HEK293 (cell line): Measurements from ENCODE around the gene MOB2.

Experiments
- CTCF ChIA-PET: fragments of 350-600 bp; formaldehyde crosslinking; extraction: SDS; loops from one replicate; lab custom pipeline; 2021; ENCODE audit warnings: antibody characterized with exemption; lab: Yijun Ruan, JAX
- POLR2A ChIA-PET: fragments of 300-600 bp; formaldehyde crosslinking; extraction: SDS; loops from one replicate; lab custom pipeline; 2020; ENCODE audit warnings: antibody characterized with exemption, inconsistent platforms; lab: Yijun Ruan, JAX
- H3K27ac ChIP-seq: fragments of 200-500 bp; sonication (Bioruptor generic); 2 replicates; pipeline ENCODE4 v1.5.1; 2014; ENCODE audit warnings: low read depth, low read length, control low read depth, inconsistent platforms; ENCODE audit errors: extremely low read depth
- H3K36me3 ChIP-seq, 2 experiments: fragments of 200-500 bp in 1 of 2; sonication (Bioruptor generic) in 1 of 2; 1 replicate in 1 of 2; 2 replicates in 1 of 2; pipeline ENCODE4 v1.5.1; 2014 to 2017; ENCODE audit warnings: inconsistent platforms in 2 of 2, low read length in 2 of 2; ENCODE audit not compliant: control insufficient read depth in 2 of 2, insufficient read depth in 1 of 2
- H3K4me1 ChIP-seq: fragments of 200-500 bp; sonication (Bioruptor generic); 2 replicates; pipeline ENCODE4 v1.5.1; 2014; ENCODE audit warnings: mild to moderate bottlenecking, low read length, inconsistent platforms; ENCODE audit not compliant: control insufficient read depth, insufficient read depth
- H3K4me3 ChIP-seq: 2 replicates; pipeline ENCODE4 v1.5.1; 2011; ENCODE audit warnings: low read depth, mild to moderate bottlenecking, control low read depth, low read length, moderate library complexity
- H3K9me3 ChIP-seq: fragments of 200-500 bp; sonication (Bioruptor generic); 2 replicates; pipeline ENCODE4 v1.5.1; 2014; ENCODE audit warnings: low read depth, low read length, inconsistent platforms; ENCODE audit not compliant: control insufficient read depth, insufficient read depth
- ATF2 ChIP-seq: fragments of 450-650 bp; formaldehyde crosslinking; IDR thresholded peaks from 2 replicates; pipeline ENCODE4 v1.5.1; 2016; ENCODE audit warnings: missing biosample characterization, missing genetic modification characterization, low read depth
- MEIS1 ChIP-seq: sonication (generic); formaldehyde crosslinking; IDR thresholded peaks from 2 replicates; pipeline ENCODE4 v1.8.1; 2022; ENCODE audit warnings: missing genetic modification reagents, mild to moderate bottlenecking, borderline replicate concordance
- OSR2 ChIP-seq: fragments of 450-650 bp; formaldehyde crosslinking; IDR thresholded peaks from 2 replicates; pipeline ENCODE4 v1.5.1; 2016; ENCODE audit warnings: missing biosample characterization, missing genetic modification characterization
- PRDM1 ChIP-seq: fragments of 450-650 bp; formaldehyde crosslinking; IDR thresholded peaks from 2 replicates; pipeline ENCODE4; 2016; ENCODE audit warnings: missing biosample characterization, missing genetic modification characterization
- SP7 ChIP-seq: fragments of 450-650 bp; formaldehyde crosslinking; IDR thresholded peaks from 2 replicates; pipeline ENCODE4 v1.5.1; 2016; ENCODE audit warnings: missing biosample characterization, missing genetic modification characterization
- YY2 ChIP-seq: fragments of 450-650 bp; formaldehyde crosslinking; IDR thresholded peaks from 2 replicates; pipeline ENCODE4 v1.5.1; 2016; ENCODE audit warnings: missing biosample characterization, missing genetic modification characterization
- ZBTB48 ChIP-seq: fragments of 450-650 bp; formaldehyde crosslinking; IDR thresholded peaks from 2 replicates; pipeline ENCODE4 v1.5.1; 2016; ENCODE audit warnings: missing biosample characterization, missing genetic modification characterization
- ZBTB49 ChIP-seq: fragments of 450-650 bp; formaldehyde crosslinking; IDR thresholded peaks from 2 replicates; pipeline ENCODE4 v1.5.1; 2016; ENCODE audit warnings: missing biosample characterization, missing genetic modification characterization, low read depth
- ZIC2 ChIP-seq: fragments of 450-650 bp; formaldehyde crosslinking; IDR thresholded peaks from 2 replicates; pipeline ENCODE4 v1.5.1; 2016; ENCODE audit warnings: missing biosample characterization, missing genetic modification characterization
- ZNF239 ChIP-seq: fragments of 450-650 bp; formaldehyde crosslinking; IDR thresholded peaks from 2 replicates; pipeline ENCODE4 v1.5.1; 2016; ENCODE audit warnings: missing biosample characterization, missing genetic modification characterization
- ZNF354C ChIP-seq: fragments of 450-650 bp; formaldehyde crosslinking; IDR thresholded peaks from 2 replicates; pipeline ENCODE4 v1.5.1; 2016; ENCODE audit warnings: missing biosample characterization, missing genetic modification characterization, low read depth, borderline replicate concordance
- ZNF426 ChIP-seq: fragments of 450-650 bp; formaldehyde crosslinking; IDR thresholded peaks from 2 replicates; pipeline ENCODE4 v1.5.1; 2017; ENCODE audit warnings: missing biosample characterization, missing genetic modification characterization, mild to moderate bottlenecking, inconsistent platforms, moderate library complexity
- ZNF513 ChIP-seq: fragments of 450-650 bp; IDR thresholded peaks from 2 replicates; pipeline ENCODE4 v1.5.1; 2018; ENCODE audit warnings: missing biosample characterization, missing genetic modification characterization
- ZNF521 ChIP-seq: fragments of 450-650 bp; formaldehyde crosslinking; IDR thresholded peaks from 2 replicates; pipeline ENCODE4 v1.5.1; 2017; ENCODE audit warnings: missing biosample characterization, mild to moderate bottlenecking, missing genetic modification characterization
- ZNF585B ChIP-seq: fragments of 450-650 bp; formaldehyde crosslinking; IDR thresholded peaks from 2 replicates; pipeline ENCODE4 v1.5.1; 2016; ENCODE audit warnings: missing biosample characterization, missing genetic modification characterization
- ZNF610 ChIP-seq: fragments of 450-650 bp; formaldehyde crosslinking; IDR thresholded peaks from 2 replicates; pipeline ENCODE4 v1.5.1; 2016; ENCODE audit warnings: missing biosample characterization, missing genetic modification characterization, borderline replicate concordance
- ZNF776 ChIP-seq: fragments of 450-650 bp; formaldehyde crosslinking; IDR thresholded peaks from 2 replicates; pipeline ENCODE4 v1.5.0; 2017; ENCODE audit warnings: missing biosample characterization, missing genetic modification characterization, borderline replicate concordance
- ZSCAN16 ChIP-seq: fragments of 450-650 bp; formaldehyde crosslinking; IDR thresholded peaks from 2 replicates; pipeline ENCODE4 v1.5.1; 2016; ENCODE audit warnings: missing biosample characterization, missing genetic modification characterization
- TF ChIP-seq, protein P1 (sequence below): fragments of 450-650 bp; formaldehyde crosslinking; IDR thresholded peaks from 2 replicates; pipeline ENCODE4 v1.5.1; 2016; ENCODE audit warnings: missing biosample characterization, missing genetic modification characterization, borderline replicate concordance
- TF ChIP-seq, protein P2 (sequence below): fragments of 450-650 bp; formaldehyde crosslinking; IDR thresholded peaks from 2 replicates; pipeline ENCODE4 v1.5.1; 2016; ENCODE audit warnings: missing biosample characterization, missing genetic modification characterization
- TF ChIP-seq, protein P3 (sequence below): fragments of 450-650 bp; formaldehyde crosslinking; IDR thresholded peaks from 2 replicates; pipeline ENCODE4 v1.5.1; 2016; ENCODE audit warnings: missing biosample characterization, missing genetic modification characterization
- TF ChIP-seq, protein P4 (sequence below): fragments of 450-650 bp; formaldehyde crosslinking; IDR thresholded peaks from 2 replicates; pipeline ENCODE4 v1.5.1; 2016; ENCODE audit warnings: missing biosample characterization, missing genetic modification characterization

The MOB2 gene

DNA sequence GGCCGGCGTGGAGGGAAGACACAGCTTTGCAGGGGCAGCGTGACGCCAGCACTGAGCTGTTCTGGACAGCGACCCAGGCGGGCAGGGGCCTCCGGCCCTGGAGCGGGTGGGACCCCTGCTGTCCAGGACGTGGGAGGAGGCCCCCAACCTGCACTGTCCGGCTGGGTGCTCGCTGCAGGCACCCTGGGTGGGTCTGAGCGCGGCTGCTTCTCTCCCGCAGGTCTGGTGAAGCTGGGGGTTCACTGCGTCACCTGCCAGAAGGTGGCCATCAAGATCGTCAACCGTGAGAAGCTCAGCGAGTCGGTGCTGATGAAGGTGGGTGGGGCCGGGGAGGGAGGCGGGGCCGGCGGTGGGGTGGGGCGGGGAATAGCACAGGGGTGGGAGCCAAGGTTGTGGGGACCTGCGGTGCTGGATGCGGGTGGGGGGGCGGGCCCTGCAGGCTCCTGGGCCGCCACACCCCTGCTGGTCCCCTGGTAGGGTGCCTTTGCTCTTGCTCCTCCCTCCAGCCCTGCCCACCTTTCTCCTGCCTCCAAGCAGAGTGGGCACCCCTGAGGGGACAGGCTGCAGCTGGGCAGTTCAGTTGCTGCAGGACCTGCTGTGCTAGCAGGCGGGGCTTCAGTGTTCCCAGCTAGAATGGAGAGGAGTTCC lies 50.6 kb downstream of the MOB2 start:
- CTCF ChIA-PET: no interaction called here
- Histone ChIP-seq H3K9me3 (no peaks in the 10 kb centered on the region), H3K36me3 (peaks cover 0 to 11% of the 10 kb centered on the region in 2 experiments; a peak in 1 of 3 replicates), H3K4me3 (no peak overlapping the region), H3K27ac (no peak overlapping the region), H3K4me1 (no peaks in the 10 kb centered on the region)
- POLR2A ChIA-PET: no interaction called here
- TF ChIP-seq, protein P1, sequence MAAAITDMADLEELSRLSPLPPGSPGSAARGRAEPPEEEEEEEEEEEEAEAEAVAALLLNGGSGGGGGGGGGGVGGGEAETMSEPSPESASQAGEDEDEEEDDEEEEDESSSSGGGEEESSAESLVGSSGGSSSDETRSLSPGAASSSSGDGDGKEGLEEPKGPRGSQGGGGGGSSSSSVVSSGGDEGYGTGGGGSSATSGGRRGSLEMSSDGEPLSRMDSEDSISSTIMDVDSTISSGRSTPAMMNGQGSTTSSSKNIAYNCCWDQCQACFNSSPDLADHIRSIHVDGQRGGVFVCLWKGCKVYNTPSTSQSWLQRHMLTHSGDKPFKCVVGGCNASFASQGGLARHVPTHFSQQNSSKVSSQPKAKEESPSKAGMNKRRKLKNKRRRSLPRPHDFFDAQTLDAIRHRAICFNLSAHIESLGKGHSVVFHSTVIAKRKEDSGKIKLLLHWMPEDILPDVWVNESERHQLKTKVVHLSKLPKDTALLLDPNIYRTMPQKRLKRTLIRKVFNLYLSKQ (tag by site-specific recombination): no peak
- no peak for TF ChIP-seq ZNF585B (tag by site-specific recombination)
- no peak for TF ChIP-seq PRDM1 (tag by site-specific recombination)
- no peak for TF ChIP-seq ZNF610 (tag by site-specific recombination)
- no peak for TF ChIP-seq ZNF513
- TF ChIP-seq ZNF239 (tag by site-specific recombination): no peak
- TF ChIP-seq ZNF776 (tag by site-specific recombination): no peak
- TF ChIP-seq YY2: no peak
- TF ChIP-seq, protein P2, sequence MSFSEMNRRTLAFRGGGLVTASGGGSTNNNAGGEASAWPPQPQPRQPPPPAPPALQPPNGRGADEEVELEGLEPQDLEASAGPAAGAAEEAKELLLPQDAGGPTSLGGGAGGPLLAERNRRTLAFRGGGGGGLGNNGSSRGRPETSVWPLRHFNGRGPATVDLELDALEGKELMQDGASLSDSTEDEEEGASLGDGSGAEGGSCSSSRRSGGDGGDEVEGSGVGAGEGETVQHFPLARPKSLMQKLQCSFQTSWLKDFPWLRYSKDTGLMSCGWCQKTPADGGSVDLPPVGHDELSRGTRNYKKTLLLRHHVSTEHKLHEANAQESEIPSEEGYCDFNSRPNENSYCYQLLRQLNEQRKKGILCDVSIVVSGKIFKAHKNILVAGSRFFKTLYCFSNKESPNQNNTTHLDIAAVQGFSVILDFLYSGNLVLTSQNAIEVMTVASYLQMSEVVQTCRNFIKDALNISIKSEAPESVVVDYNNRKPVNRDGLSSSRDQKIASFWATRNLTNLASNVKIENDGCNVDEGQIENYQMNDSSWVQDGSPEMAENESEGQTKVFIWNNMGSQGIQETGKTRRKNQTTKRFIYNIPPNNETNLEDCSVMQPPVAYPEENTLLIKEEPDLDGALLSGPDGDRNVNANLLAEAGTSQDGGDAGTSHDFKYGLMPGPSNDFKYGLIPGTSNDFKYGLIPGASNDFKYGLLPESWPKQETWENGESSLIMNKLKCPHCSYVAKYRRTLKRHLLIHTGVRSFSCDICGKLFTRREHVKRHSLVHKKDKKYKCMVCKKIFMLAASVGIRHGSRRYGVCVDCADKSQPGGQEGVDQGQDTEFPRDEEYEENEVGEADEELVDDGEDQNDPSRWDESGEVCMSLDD (tag by site-specific recombination): peak; percentile 51; the same call in 1 of the 2 replicates
- no peak for TF ChIP-seq OSR2 (tag by site-specific recombination)
- no peak for TF ChIP-seq ZNF521 (tag by site-specific recombination)
- no peak for TF ChIP-seq ATF2 (tag by site-specific recombination)
- TF ChIP-seq ZNF426: no peak
- TF ChIP-seq, protein P3, sequence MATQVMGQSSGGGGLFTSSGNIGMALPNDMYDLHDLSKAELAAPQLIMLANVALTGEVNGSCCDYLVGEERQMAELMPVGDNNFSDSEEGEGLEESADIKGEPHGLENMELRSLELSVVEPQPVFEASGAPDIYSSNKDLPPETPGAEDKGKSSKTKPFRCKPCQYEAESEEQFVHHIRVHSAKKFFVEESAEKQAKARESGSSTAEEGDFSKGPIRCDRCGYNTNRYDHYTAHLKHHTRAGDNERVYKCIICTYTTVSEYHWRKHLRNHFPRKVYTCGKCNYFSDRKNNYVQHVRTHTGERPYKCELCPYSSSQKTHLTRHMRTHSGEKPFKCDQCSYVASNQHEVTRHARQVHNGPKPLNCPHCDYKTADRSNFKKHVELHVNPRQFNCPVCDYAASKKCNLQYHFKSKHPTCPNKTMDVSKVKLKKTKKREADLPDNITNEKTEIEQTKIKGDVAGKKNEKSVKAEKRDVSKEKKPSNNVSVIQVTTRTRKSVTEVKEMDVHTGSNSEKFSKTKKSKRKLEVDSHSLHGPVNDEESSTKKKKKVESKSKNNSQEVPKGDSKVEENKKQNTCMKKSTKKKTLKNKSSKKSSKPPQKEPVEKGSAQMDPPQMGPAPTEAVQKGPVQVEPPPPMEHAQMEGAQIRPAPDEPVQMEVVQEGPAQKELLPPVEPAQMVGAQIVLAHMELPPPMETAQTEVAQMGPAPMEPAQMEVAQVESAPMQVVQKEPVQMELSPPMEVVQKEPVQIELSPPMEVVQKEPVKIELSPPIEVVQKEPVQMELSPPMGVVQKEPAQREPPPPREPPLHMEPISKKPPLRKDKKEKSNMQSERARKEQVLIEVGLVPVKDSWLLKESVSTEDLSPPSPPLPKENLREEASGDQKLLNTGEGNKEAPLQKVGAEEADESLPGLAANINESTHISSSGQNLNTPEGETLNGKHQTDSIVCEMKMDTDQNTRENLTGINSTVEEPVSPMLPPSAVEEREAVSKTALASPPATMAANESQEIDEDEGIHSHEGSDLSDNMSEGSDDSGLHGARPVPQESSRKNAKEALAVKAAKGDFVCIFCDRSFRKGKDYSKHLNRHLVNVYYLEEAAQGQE (tag by site-specific recombination): peak; percentile 78
- no peak for TF ChIP-seq ZBTB48 (tag by site-specific recombination)
- TF ChIP-seq ZBTB49 (tag by site-specific recombination): no peak
- TF ChIP-seq, protein P4, sequence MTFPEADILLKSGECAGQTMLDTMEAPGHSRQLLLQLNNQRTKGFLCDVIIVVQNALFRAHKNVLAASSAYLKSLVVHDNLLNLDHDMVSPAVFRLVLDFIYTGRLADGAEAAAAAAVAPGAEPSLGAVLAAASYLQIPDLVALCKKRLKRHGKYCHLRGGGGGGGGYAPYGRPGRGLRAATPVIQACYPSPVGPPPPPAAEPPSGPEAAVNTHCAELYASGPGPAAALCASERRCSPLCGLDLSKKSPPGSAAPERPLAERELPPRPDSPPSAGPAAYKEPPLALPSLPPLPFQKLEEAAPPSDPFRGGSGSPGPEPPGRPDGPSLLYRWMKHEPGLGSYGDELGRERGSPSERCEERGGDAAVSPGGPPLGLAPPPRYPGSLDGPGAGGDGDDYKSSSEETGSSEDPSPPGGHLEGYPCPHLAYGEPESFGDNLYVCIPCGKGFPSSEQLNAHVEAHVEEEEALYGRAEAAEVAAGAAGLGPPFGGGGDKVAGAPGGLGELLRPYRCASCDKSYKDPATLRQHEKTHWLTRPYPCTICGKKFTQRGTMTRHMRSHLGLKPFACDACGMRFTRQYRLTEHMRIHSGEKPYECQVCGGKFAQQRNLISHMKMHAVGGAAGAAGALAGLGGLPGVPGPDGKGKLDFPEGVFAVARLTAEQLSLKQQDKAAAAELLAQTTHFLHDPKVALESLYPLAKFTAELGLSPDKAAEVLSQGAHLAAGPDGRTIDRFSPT (tag by site-specific recombination): no peak
- TF ChIP-seq MEIS1: no peak
- TF ChIP-seq ZSCAN16 (tag by site-specific recombination): no peak
- no peak for TF ChIP-seq ZNF354C
- no peak for TF ChIP-seq SP7 (tag by site-specific recombination)
- peak; percentile 77 for TF ChIP-seq ZIC2
